ENCODE data around the gene DPF3.

GRCh38 chr14:72754949-72755348 lies 139.0 kb downstream of the DPF3 start:
- no peak for TF ChIP-seq CTCF (IDR thresholded peaks at IDR 0.05)
- TF ChIP-seq POLR2A (IDR thresholded peaks at IDR 0.05) = no peak

Measured in heart left ventricle (tissue), 13 donors.